HCT116 (cell line): ENCODE results near the gene TASP1. TPM values are rescaled to one million over a fixed set of nuclear protein-coding genes. Genes with fewer than 3 reads are reported as not detected.

Source experiments
- ATAC-seq: fragments of 200-7000 bp; cut with Tn5 transposase; 2 replicates; pipeline ENCODE4 v1.9.1; 2020; ENCODE audit warnings: mild to moderate bottlenecking, moderate library complexity
- BruUV-seq: library from RNA; stranded (reverse); fragments of 400-500 nt; replicated peaks from 2 replicates; lab custom pipeline; 2021; lab: Mats Ljungman, UMichigan
- CTCF ChIA-PET: fragments of 300-600 bp; sonication (Branson Sonifier 250); formaldehyde crosslinking; loops from one replicate; lab custom pipeline; 2021; ENCODE audit warnings: antibody characterized with exemption; lab: Charles Lee
- POLR2A ChIA-PET: fragments of 300-600, 350-600 bp; sonication (Branson Sonifier 250); formaldehyde crosslinking; loops from one replicate; lab custom pipeline; 2021; ENCODE audit warnings: antibody characterized with exemption; lab: Charles Lee
- RAD21 ChIA-PET, 2 experiments: fragments of 300-600 bp; sonication (Branson Sonifier 250); formaldehyde crosslinking; loops; one replicate each; lab custom pipeline; 2023; ENCODE audit warnings: low total read pairs in 2 of 2; ENCODE audit not compliant: uncharacterized antibody in 2 of 2, unreplicated experiment in 2 of 2, low non-redundant PET in 1 of 2; lab: Charles Lee
- DNase-seq: peaks from one replicate; pipeline ENCODE4 v3.0.0-alpha.2; 2010; ENCODE audit warnings: low read depth, low spot score
- H2AFZ ChIP-seq: fragments of 200-600 bp; shearing (Covaris generic), sonication (generic); 2 replicates; pipeline ENCODE4 v1.6.1; 2017; ENCODE audit warnings: low read depth, mixed run types, mixed read lengths, antibody characterized with exemption, low read length; ENCODE audit not compliant: poor library complexity, severe bottlenecking
- H3K27ac ChIP-seq: 2 replicates; pipeline ENCODE4 v1.5.1; 2012; ENCODE audit warnings: low read depth, low read length
- H3K27me3 ChIP-seq: fragments of 200-600 bp; sonication (generic); 2 replicates; pipeline ENCODE4 v1.6.1; 2016; ENCODE audit warnings: mixed run types, low read length, mixed read lengths; ENCODE audit not compliant: insufficient read depth
- H3K36me3 ChIP-seq, 2 experiments: fragments of 200-500 bp in 1 of 2; fragments of 200-600 bp in 1 of 2; sonication (Bioruptor generic) in 1 of 2; sonication (generic) in 1 of 2; 2 replicates each; pipeline versions ENCODE4 v1.5.1 to v1.6.1; 2014 to 2016; ENCODE audit warnings: low read length in 2 of 2, inconsistent platforms in 1 of 2, mixed read lengths in 1 of 2, mixed run types in 1 of 2; ENCODE audit not compliant: insufficient read depth in 2 of 2, control insufficient read depth in 1 of 2
- H3K4me1 ChIP-seq, 2 experiments: fragments of 200-600 bp in 1 of 2; sonication (generic) in 1 of 2; 2 replicates each; pipeline versions ENCODE4 v1.5.1 to v1.6.1; 2012 to 2017; ENCODE audit warnings: low read length in 2 of 2, inconsistent platforms in 1 of 2, mild to moderate bottlenecking in 1 of 2, mixed read lengths in 1 of 2, mixed run types in 1 of 2, moderate library complexity in 1 of 2; ENCODE audit not compliant: insufficient read depth in 2 of 2, control insufficient read depth in 1 of 2
- H3K4me2 ChIP-seq: fragments of 200-600 bp; sonication (generic); 2 replicates; pipeline ENCODE4 v1.6.1; 2017; ENCODE audit warnings: mixed run types, low read length, mixed read lengths
- H3K4me3 ChIP-seq, 2 experiments: fragments of 200-600 bp in 1 of 2; sonication (generic) in 1 of 2; replicated peaks in 1 of 2; 2 replicates each; pipeline ENCODE4 v1.5.1; 2011 to 2016; ENCODE audit warnings: low read length in 2 of 2, control low read depth in 1 of 2, low read depth in 1 of 2, mild to moderate bottlenecking in 1 of 2, mixed read lengths in 1 of 2, mixed run types in 1 of 2
- H3K79me2 ChIP-seq: fragments of 200-600 bp; sonication (generic); 2 replicates; pipeline ENCODE4 v1.6.1; 2017; ENCODE audit warnings: mild to moderate bottlenecking, mixed run types, low read length, moderate library complexity, mixed read lengths; ENCODE audit not compliant: insufficient read depth
- H3K9ac ChIP-seq: fragments of 200-600 bp; sonication (generic); 2 replicates; pipeline ENCODE4 v1.6.1; 2016; ENCODE audit warnings: low read length, mixed read lengths
- H3K9me2 ChIP-seq: fragments of 200-600 bp; sonication (generic), shearing (Covaris generic); 2 replicates; pipeline ENCODE4 v1.6.1; 2017; ENCODE audit warnings: mixed run types, mild to moderate bottlenecking, moderate library complexity; ENCODE audit not compliant: insufficient read depth
- H3K9me3 ChIP-seq, 2 experiments: fragments of 200-500 bp in 1 of 2; fragments of 200-600 bp in 1 of 2; sonication (Bioruptor generic) in 1 of 2; sonication (generic) in 1 of 2; 2 replicates each; pipeline ENCODE4 v1.6.1; 2014 to 2017; ENCODE audit warnings: low read length in 2 of 2, mixed read lengths in 2 of 2, inconsistent platforms in 1 of 2, low read depth in 1 of 2, mild to moderate bottlenecking in 1 of 2, mixed run types in 1 of 2, moderate library complexity in 1 of 2; ENCODE audit not compliant: control insufficient read depth in 1 of 2, insufficient read depth in 1 of 2
- H4K20me1 ChIP-seq: fragments of 200-600 bp; sonication (generic), shearing (Covaris generic); 2 replicates; pipeline ENCODE4 v1.6.1; 2017; ENCODE audit warnings: mixed run types, mild to moderate bottlenecking, moderate library complexity; ENCODE audit not compliant: insufficient read depth
- EGR1 ChIP-seq: IDR thresholded peaks from 2 replicates; pipeline ENCODE4 v1.6.1; 2012; ENCODE audit warnings: low read depth
- EZH2 ChIP-seq: fragments of 200-600 bp; sonication (generic); IDR thresholded peaks from 2 replicates; pipeline ENCODE4 v1.6.1; 2017; ENCODE audit warnings: antibody characterized with exemption, mixed run types
- EZH2phosphoT487 ChIP-seq: fragments of 200-600 bp; IDR thresholded peaks from 2 replicates; pipeline ENCODE4 v1.6.1; 2018; ENCODE audit warnings: antibody characterized with exemption, borderline replicate concordance
- JUND ChIP-seq: IDR thresholded peaks from 2 replicates; pipeline ENCODE4 v1.6.1; 2012
- POLR2AphosphoS5 ChIP-seq: IDR thresholded peaks from 2 replicates; pipeline ENCODE4 v1.6.1; 2011; ENCODE audit warnings: mild to moderate bottlenecking, low read depth, low read length, moderate library complexity
- SIN3A ChIP-seq: IDR thresholded peaks from 2 replicates; pipeline ENCODE4 v1.6.1; 2012; ENCODE audit warnings: low read depth
- SRF ChIP-seq: IDR thresholded peaks from 2 replicates; pipeline ENCODE4 v1.6.1; 2012; ENCODE audit warnings: low read depth
- TCF7L2 ChIP-seq: IDR thresholded peaks from 2 replicates; pipeline ENCODE4 v1.7.0; 2011; ENCODE audit warnings: borderline replicate concordance, inconsistent platforms; ENCODE audit not compliant: insufficient read depth, insufficient read length; ENCODE audit errors: extremely low read depth
- ZFX ChIP-seq: fragments of 450-650 bp; IDR thresholded peaks from 2 replicates; pipeline ENCODE4 v1.6.1; 2017
- intact Hi-C: fragments of 100-400 bp; cut with micrococcal nuclease; formaldehyde crosslinking; loops from 2 replicates; pipeline ENCODE4 v1.10.0; 2022
- total RNA-seq: library from RNA; stranded (reverse); gene quantifications from one replicate; pipeline ENCODE4 v1.2.1, GENCODE V29; 2021; ENCODE audit not compliant: unreplicated experiment
- TF ChIP-seq, protein P1 (sequence below): IDR thresholded peaks from 2 replicates; pipeline ENCODE4 v1.6.1; 2011; ENCODE audit warnings: mild to moderate bottlenecking, low read length, moderate library complexity; ENCODE audit not compliant: insufficient replicate concordance; ENCODE audit errors: extremely low read depth

The TASP1 gene
- total RNA-seq, 1 experiment from 2014 or later: 19.1 TPM

DNA sequence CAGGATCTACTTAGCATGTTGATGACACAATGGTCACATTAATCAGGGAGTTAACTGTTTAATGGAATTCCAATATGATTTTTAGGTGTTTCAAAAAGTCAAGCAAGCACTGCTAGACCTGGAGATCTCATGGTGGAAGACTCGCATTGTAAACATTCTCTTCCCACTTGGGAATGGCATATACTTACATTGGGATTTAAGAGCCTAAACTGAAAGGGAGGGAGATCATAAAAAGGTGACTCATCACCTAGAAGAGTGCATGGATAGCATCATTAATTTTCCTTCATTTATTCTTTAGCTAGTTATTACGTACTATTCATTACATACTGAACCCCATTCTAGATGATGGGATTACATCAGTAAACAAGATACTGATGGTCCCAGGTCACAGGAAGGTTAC, 185.4 kb downstream of the TASP1 start:
- H4K20me1 ChIP-seq: no peaks in the 10 kb centered on the region
- no peak for DNase-seq
- H2AFZ ChIP-seq: no peak overlapping the region
- TF ChIP-seq, protein P1, sequence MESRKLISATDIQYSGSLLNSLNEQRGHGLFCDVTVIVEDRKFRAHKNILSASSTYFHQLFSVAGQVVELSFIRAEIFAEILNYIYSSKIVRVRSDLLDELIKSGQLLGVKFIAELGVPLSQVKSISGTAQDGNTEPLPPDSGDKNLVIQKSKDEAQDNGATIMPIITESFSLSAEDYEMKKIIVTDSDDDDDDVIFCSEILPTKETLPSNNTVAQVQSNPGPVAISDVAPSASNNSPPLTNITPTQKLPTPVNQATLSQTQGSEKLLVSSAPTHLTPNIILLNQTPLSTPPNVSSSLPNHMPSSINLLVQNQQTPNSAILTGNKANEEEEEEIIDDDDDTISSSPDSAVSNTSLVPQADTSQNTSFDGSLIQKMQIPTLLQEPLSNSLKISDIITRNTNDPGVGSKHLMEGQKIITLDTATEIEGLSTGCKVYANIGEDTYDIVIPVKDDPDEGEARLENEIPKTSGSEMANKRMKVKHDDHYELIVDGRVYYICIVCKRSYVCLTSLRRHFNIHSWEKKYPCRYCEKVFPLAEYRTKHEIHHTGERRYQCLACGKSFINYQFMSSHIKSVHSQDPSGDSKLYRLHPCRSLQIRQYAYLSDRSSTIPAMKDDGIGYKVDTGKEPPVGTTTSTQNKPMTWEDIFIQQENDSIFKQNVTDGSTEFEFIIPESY: no peak
- TF ChIP-seq TCF7L2 (no peak), SRF (no peak), ZFX (no peak), POLR2AphosphoS5 (no peak), EZH2phosphoT487 (no peak), EZH2 (no peak), EGR1 (no peak), JUND (no peak), SIN3A (no peak)
- ChIA-PET RAD21 (no interaction called here), CTCF (no interaction called here), POLR2A (no interaction called here)
- H3K36me3 ChIP-seq: no peaks in the 10 kb centered on the region
- no peak overlapping the region for H3K9ac ChIP-seq
- no peaks in the 10 kb centered on the region for H3K9me3 ChIP-seq
- H3K79me2 ChIP-seq: no peaks in the 10 kb centered on the region
- ATAC-seq: no peak
- no peak overlapping the region for H3K4me3 ChIP-seq
- no peak overlapping the region for H3K27ac ChIP-seq
- no peaks in the 10 kb centered on the region for H3K27me3 ChIP-seq
- intact Hi-C loops: no loop called here
- H3K4me2 ChIP-seq: no peak overlapping the region
- no peaks in the 10 kb centered on the region for H3K4me1 ChIP-seq
- BruUV-seq: no TSS peak
- no peaks in the 10 kb centered on the region for H3K9me2 ChIP-seq
